Epidermal melanocyte (primary cell): ENCODE results near the gene FOXS1.
A peak's percentile ranks its signal among the peaks of the same experiment; 100 is the strongest.

Experiments
- DNase-seq: peaks from one replicate; pipeline ENCODE4 v3.0.0; 2011; ENCODE audit warnings: low spot score; ENCODE audit not compliant: insufficient read length

The FOXS1 gene

DNA sequence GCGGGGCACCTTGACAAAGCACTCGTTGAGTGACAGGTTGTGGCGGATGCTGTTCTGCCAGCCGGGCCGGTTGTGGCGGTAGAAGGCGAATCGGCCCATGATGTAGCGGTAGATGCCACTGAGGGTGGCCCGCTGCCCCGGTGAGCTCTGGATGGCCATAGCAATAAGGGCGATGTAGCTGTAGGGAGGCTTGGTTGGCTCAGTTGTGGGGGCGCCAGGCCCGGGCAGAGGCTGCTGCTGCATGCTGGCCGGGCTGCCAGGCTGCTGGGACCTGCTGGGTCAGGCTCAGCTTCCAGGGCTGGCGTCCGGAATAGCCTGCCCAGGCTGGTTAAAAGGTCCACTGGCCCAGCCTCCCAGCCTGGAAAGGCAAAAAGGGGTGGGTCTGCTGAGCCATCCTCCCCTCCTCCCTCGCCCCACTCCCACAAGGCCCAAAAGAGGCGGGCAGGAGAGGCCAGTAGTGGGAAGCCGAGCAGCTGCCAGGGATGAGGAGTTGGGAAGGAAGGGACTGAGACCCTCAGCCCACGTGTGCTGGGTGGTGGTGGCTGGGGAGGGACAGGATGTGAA, at the start of gene FOXS1:
FOXS1 (minus strand) TSS at position 305 of the 564 bp plus-strand sequence; CDS start at position 243, 62 bp downstream.
- no peak for DNase-seq

DNA sequence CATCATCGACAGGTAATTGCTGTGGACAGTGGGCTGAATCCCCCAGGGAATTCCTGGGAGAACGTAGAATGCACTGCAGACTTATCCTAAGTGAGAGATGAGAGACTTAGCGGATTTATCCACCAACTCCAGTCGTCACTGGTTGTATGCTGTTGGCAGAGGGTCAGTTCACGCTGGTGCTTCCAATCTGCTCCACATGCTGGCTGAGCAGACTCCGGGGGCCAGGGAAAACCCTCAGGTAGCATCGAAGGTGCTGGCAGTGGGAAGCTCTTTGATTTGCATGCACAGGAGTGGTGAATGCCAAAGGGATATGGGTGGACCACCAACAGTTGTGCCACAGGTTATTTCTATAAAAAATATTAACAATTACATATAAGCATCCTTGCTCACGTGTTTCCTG, 45.2 kb upstream of the FOXS1 start:
- no peak for DNase-seq

DNA sequence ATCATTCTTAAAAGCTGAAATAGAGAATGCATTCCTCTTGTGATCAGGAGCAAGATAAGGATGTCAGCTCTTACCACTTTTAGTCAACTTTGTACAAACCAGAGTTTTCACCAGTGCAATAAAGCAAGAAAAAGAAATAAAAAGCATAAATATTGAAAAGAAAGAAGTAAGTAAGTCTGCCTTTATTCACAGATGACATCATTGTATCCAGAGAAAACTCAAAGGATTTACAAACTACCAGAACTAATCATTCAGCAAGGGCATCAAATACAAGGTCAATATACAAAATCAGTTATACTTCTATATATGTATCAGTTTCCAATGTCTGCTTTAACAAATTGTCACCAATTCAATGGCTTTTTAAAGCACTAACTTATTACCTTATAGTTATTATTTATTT, 38.4 kb upstream of the FOXS1 start:
- DNase-seq = no peak

DNA sequence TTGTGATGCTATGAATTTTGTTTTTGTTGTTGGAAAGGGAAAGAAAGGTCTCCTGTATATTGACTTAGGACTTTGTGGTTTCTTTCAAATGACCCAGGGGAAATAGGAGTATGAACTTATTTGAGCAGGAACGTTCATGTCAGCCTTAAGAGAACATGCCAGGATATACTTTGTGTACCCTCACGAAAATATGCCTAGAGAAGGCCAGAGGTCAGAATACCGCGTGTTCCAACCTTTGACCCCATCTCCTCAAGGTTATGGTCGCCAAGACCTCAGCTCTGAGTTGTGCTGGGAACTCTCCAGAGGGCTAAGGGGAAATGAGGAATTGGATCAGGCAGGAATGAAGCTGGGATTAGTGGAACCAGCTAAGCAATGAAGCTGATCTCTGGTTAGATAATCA, 36.5 kb upstream of the FOXS1 start:
- no peak for DNase-seq

DNA sequence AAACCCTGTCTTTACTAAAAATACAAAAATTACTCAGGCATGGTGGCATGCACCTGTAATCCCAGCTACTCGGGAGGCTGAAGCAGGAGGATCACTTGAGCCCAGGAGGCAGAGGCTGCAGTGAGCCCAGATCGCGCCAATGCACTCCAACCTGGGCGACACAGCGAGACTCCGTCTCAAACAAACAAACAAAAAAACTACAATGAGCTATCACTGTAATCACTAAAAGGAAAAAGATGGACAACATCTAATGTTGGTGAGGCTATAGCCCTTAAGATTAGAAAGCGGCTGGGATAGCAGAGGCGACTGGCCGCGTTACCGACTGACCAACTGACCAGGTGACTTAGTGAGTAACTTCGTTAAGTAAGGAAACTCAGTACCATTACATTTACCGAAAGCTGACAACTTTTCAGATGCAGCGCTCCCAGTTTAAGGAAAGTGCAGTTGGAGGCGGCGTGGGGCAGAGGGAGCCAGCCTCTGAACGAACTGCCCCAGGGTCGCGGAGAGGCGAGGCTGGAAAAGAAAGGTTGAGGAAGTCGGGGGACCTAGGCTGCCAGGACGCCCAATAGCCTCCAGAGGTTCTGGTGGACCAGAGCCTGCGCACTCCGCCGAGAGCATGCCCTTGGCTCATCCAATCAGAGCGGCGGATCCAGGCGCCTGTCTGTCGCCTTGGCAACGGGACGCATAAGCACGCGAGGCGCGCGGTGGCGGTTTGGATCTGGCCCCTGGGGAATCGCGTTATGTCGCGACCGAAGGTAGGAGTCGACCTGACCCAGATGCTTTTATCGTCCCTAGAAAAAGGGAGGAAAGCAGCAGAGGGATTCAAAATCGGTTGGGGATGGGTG, 34.0 kb upstream of the FOXS1 start:
- DNase-seq = peak; percentile 98

DNA sequence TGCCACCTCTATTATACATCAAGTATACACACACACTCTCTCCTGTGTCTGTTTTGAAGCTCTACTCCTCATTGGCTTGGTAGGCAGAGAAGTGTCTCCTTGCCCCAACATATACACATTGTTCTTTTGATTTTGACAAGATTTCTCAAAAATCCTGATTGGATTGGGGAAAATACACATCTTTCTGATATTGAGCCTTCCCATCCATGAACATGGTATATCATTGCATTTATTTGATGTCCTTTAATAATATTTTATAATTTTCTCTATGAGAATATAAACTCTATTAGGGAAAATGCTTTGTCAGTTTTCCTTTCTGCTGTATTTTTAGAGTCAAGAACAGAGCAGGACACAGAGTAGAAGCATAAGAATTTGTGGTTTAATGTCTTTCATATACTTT, 32.3 kb upstream of the FOXS1 start:
- no peak for DNase-seq

DNA sequence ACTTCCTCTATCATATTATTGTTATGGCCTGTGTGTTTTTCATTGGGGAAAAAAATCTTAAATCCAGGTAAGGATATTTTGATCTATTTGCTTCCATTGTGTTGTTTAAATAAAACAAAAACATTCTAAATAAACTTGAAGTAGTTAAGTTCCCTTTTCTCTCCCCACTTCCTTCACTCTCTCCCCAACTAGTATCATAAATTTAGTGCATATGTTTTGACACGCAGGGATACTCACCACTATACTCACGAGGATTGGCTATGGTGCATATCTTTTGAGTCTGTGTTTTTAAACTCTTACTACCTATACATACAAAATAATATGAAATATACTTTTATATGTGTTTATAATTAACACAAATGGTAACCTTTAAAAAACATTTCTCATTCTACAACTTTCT, 30.3 kb upstream of the FOXS1 start:
- DNase-seq = no peak

DNA sequence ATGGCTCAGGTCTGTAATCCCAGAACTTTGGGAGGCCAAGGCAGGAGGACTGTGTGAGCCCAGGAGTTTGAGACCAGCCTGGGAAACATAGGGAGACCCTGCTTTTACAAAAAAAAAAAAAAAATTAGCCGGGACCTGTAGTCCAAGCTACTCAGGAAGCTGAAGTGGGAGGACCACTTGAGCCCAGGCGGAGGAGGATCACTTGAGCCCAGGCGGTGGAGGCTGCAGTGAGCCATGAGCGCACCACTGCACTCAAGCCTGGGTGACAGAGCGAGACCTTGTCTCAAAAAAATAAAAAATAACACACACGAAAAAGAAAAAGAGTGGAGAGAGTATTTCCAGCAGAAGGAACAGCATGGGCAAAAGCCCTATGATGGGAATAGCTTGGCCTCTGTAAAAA, 27.0 kb upstream of the FOXS1 start:
- no peak for DNase-seq

DNA sequence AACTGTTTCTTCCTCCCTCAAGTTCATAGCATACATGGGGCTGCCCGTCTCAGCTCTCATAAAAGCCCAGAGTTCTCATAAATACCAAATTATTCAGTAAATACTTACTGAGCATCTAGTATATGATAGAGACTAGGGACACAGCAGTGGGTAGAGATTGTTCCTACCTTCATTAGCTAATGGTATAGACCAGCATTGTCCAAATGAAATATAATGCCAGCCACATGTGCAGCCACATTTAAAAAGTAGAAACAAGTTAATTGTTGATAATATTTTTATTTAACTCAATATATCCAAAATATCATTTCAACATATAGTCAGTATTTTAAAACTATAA, 26.2 kb upstream of the FOXS1 start:
- no peak for DNase-seq

DNA sequence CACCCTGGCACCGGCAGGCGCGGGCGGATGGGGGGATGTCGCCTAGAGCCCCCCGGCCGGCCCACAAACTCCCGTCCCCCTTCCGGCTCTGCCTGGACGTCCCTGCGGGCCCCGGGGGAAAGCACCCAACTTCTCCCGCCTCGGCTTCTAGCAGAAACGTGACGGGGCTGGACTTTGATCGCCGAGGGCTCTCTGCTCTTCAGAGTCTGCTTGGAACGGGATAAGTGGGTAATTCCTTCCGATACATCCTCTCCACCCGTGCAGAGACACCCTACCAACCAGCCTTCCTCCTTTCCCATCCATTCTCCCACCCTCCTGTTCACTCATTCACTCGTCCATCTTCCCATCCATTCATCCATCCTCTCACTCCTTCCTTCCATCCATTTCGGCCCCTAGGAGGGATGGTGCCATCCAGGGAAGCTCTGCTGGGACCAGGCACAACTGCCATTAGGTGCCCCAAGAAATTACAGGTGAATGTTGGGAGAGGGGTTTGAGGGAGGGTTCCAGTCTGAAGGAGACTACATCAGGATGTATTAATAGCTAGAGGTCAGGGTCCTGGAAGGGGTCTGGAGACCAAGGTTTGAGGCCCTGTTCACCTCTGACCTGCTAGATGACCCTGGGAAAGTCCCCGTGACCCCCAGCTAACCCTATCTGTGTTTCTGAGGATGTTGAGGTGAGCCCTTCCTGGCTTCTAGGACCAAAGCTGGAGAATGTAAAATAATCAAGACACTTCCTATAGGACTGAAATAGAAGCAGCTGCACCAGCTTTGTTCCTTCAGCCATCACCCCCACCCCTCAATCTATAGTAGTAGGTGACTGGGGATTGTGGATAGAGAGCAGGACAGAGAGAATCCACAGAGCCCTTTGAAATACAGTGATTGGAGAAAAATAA, 25.6 kb upstream of the FOXS1 start:
- no peak for DNase-seq

DNA sequence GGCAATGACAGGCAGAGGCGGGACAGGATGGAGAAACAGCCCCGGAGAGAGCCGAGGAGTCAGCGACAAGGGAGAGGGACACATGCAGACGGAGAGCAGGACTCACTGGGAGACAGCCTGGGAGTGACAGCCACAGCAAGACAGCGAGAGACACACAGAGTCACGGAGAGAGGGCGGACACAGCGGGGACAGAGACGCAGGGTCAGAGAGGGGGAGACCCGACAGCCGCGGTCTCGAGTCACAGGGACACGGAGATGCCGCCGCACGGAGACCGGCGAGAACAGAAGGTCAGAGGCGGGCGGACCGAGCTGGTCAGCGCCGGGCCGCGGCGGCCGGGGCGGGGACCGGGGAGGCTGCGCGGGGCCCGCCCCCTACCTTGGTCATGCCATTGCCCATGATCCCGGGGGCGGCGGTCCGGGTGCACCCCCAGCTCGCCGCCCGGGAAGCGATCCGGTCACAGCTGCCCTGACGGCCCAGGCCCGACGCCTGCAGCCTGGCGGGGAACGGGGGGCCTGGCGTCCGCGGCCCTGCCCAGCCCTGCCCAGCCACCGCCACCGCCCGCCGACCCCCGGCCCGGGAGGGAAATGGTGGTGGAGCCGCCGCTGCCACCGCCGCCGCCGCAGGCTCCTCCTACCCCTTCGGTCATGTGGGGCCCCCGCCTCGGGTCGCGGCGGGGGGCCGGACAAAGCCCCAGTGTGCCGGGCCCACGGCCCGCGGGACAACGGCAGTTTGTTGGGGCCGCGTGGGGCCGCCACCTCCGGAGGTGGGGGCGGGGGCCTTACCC, 24.7 kb upstream of the FOXS1 start, which contains the start of the genes DUSP15 and TTLL9:
DUSP15 (minus strand) TSS at position 586 of the 784 bp plus-strand sequence; CDS start at position 396, 190 bp downstream.
TTLL9 (plus strand) TSS at position 693 of the 784 bp plus-strand sequence. CDS start 493 bp downstream, outside the sequence.
- DNase-seq = no peak

DNA sequence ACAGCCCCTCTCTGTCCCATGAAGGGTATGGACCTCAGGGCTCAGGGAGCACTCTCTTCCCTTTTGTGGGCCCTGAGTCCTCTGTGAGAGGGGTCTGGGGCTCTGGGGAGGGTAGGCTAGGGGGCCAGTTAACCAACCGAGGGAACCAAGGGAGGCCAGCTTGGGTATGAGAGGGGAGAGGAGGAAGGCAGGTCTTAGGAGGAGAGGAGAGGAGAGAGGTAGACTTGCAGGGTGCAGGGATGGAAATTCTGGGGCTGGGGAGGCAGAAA, 24.2 kb upstream of the FOXS1 start:
- DNase-seq = no peak

DNA sequence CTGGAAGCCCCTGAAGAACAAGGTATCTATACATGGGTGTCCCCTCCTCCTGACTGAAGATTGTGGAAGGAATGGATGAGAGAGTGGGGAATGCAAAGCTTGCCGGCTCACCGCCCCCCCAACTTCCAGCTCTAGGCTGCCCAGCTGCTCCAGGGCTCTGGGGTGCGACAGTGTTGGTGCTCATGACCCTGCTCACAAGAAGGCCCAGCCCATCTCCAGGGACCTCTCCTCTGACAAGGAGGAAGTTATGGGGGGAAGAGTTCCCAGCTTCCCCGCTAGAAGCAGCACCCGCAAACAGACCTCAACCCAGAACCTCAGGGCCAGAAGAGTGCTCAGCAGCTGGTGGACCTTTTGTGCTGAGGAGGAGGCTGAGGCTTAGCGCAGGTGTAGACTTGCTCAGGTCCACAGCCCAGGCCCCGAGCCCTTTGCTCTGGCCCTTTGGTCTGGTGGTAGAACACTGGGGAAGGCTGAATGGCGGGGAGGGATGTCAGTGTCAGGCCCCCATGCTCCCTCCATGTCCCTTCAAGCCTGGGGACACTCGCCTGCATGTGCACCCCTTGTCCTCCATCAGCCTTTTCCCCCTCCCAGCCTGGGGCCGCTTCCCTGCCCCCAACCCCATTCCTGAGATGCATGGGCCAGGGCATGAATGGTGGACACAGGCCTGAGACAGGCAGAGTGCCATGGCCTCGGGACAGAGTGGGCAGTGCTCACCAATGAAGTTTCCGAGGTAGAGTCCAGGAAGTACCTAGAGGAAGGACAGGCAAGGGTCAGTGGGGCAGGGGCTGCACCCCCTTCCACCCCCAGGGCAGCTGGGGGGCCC, 23.7 kb upstream of the FOXS1 start:
- DNase-seq = no peak

DNA sequence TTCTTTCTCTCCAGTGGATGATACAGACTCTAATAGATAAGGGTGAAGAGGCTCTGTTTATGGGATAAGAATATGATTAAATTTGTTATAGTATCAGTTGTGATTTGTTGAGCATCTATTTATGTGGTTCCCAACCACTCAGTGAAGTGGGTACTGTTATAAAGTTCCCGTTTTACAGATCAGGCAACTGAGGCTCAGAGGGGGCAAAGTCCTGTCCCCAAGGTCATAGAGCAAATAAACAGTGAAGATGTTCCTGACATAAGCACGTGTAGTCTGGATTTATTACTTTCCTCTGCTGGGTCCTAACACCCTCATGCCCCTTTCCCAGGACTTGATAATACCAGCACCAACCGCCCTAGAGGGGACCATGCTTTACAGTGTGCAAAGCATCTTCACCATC, 20.8 kb upstream of the FOXS1 start:
- no peak for DNase-seq

DNA sequence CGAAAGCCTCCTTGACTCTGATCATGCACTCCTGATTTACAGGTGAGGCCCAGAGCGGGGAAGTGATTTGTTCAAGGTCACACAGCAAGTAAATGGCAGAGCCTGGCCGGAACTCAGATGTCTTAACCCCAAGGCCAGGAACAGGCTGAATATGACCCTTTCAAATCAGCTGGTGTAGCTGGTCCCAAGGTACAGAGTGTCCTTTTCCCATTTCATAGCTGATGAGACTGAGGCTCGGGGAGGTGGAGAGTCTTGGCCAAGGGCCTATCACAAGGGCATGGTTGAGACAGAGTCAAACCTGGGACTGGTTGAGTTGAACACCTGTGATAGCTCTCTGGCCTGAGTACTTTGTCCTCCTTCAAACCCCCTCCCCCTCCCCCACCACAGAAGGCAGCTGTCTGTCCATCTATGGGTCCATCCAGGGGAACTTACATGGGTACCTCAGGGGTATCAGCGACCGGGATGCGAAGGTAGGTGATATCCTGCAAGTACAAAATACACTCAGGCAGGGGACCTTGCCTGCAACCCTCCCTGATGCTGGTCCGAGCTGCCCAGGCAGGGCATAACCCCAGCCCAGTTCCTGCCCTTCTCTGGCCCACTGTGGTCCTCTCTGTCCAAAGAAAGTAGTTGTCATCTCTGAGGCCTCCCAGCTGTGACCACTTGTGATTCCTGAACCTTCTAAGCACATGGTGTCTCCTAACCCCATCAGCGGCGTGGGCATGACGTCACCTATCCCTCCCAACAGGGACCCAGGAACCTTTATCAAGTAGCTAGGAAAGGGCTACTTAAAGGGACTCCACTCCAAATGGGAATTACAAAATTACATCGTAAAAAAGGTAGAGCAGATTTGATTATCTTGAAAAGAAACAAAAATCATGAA, 19.4 kb upstream of the FOXS1 start:
- DNase-seq = no peak

DNA sequence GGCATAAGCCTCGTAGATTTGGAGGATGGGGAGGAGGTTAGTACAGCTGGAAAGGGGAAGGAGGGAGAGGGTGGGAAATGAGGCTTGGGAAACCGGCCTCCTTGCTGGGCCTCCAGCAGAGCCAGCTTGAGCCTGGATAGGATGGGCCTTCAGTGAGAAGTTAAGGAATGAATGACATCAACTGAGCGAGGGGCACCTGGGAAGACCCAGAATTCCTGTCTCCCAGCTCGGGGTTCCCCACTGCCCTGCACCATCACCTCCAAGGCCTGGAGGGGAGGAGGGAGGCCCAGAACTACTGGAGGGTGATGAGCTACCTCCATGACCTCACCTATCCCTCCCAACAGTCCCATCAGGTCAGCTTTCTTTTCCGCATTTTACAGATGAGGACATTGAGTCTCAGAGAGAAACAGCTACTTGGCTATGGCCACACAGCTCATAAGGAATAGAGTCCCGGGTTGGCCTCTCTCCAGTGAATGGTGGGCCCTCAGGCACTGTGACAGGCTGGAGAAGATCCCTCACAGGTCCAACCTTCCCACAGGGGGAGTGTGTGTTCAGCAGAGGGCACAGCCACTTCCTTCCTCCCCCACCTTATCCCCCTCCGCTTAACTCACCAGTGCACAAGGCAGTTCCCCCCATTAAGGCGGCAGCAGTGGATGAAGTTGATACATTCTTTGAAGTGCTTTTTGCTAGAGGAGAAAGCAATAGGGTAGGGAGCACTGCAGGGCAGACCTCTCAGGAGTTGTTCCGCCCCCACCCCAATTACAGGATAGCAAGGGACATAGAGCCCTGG, 18.1 kb upstream of the FOXS1 start:
- no peak for DNase-seq

DNA sequence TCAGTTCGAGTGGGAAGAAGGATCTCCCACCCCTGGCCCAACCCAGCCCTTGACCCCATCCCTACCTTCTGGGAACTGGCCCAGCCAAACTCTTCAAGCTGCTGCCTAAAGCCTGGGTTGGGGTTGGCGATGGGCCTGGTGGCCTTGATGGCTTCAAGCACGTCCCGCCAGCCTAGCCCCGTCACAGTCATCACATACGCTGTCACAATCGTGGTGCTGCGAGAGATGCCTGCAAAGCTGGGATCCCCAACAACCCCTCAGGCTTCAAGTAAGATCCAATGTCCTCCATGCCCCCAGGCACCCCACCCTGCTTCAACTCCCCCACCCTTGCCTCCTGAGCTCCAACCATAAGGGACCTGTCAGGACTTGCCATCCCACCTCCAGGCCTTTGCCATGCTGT, 17.1 kb upstream of the FOXS1 start:
- DNase-seq = no peak

DNA sequence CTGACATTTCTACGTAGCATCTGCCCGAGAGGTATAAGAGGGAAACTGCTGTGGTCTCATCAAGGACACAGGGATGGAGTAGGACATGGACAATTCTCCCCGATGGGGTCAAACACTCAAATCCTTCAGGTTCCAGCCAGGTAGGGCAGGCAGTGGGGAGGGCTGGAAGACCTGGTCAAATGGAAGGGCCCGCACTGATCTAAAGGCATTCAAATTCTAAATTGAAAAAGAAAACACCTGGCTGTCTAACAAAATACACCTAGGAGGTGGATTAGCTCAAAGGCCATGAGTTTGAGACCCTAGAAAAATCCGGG, 16.7 kb upstream of the FOXS1 start:
- no peak for DNase-seq
